GM12878 (cell line): Measurements from ENCODE around the gene FMOD. TPM values are rescaled to one million over a fixed set of nuclear protein-coding genes. Genes with fewer than 3 reads are reported as not detected.

Experiments used
- ATAC-seq: fragments of 200-7000 bp; cut with Tn5 transposase; 3 replicates; pipeline ENCODE4 v1.9.1; 2020; ENCODE audit warnings: mild to moderate bottlenecking, moderate library complexity
- Bru-seq: library from RNA; stranded (reverse); fragments of 400-500 nt; gene quantifications from one replicate; lab custom pipeline; 2021; lab: Mats Ljungman, UMichigan
- BruChase-seq, 2 experiments: library from RNA; stranded (reverse); fragments of 400-500 nt; gene quantifications; one replicate each; lab custom pipeline; 2021; lab: Mats Ljungman, UMichigan
- BruUV-seq: library from RNA; stranded (reverse); fragments of 400-500 nt; replicated peaks from 2 replicates; lab custom pipeline; 2021; lab: Mats Ljungman, UMichigan
- CTCF ChIA-PET: fragments of 300-600 bp; sonication (Branson Sonifier 250); formaldehyde crosslinking; extraction: SDS; loops from one replicate; lab custom pipeline; 2021; ENCODE audit warnings: inconsistent platforms; lab: Yijun Ruan, JAX
- POLR2A ChIA-PET: fragments of 350-600 bp; formaldehyde crosslinking; extraction: SDS; loops from one replicate; lab custom pipeline; 2021; ENCODE audit warnings: inconsistent platforms; lab: Charles Lee
- RAD21 ChIA-PET: fragments of 300-600 bp; sonication (Branson Sonifier 250); formaldehyde crosslinking; loops from one replicate; lab custom pipeline; 2023; ENCODE audit warnings: antibody characterized with exemption; ENCODE audit not compliant: unreplicated experiment; lab: Charles Lee
- SMC1A ChIA-PET: fragments of 300-600 bp; sonication (Branson Sonifier 250); formaldehyde crosslinking; loops from one replicate; lab custom pipeline; 2023; ENCODE audit not compliant: unreplicated experiment, uncharacterized antibody; lab: Charles Lee
- DNase-seq: peaks from one replicate; pipeline ENCODE4 v3.0.0-alpha.2; 2011; ENCODE audit warnings: low read depth, low spot score
- FAIRE-seq: peaks from 3 replicates; lab custom pipeline; 2011; peaks lifted over from hg19 to GRCh38; lab: Jason Lieb, UNC
- H2AFZ ChIP-seq: 2 replicates; pipeline ENCODE4 v1.6.0; 2011; ENCODE audit warnings: low read depth, low read length, control low read depth; ENCODE audit not compliant: control insufficient read depth
- H3K27ac ChIP-seq: 2 replicates; pipeline ENCODE4 v1.5.1; 2011; ENCODE audit warnings: control low read depth; ENCODE audit not compliant: control insufficient read depth, insufficient read depth
- H3K27me3 ChIP-seq, 2 experiments: replicated peaks in 1 of 2; 2 replicates each; pipeline versions ENCODE4 v1.6.0 to v1.6.1; 2011; ENCODE audit warnings: low read length in 1 of 2; ENCODE audit not compliant: control insufficient read depth in 2 of 2, insufficient read depth in 2 of 2
- H3K36me3 ChIP-seq, 2 experiments: 2 replicates each; pipeline ENCODE4 v1.5.1; 2011; ENCODE audit warnings: low read length in 1 of 2; ENCODE audit not compliant: control insufficient read depth in 2 of 2, insufficient read depth in 2 of 2
- H3K4me1 ChIP-seq: 2 replicates; pipeline ENCODE4 v1.6.1; 2011; ENCODE audit warnings: mild to moderate bottlenecking, low read length, moderate library complexity, mixed read lengths; ENCODE audit not compliant: control insufficient read depth, insufficient read depth
- H3K4me2 ChIP-seq: 2 replicates; pipeline ENCODE4 v1.6.0; 2011; ENCODE audit warnings: control low read depth; ENCODE audit not compliant: control insufficient read depth, insufficient read depth
- H3K4me3 ChIP-seq: fragments of 200-600 bp; sonication (generic); 2 replicates; pipeline ENCODE4 v1.5.1; 2016
- H3K79me2 ChIP-seq: 2 replicates; pipeline ENCODE4 v1.6.0; 2011; ENCODE audit warnings: low read length; ENCODE audit not compliant: control insufficient read depth, insufficient read depth
- H3K9ac ChIP-seq: 2 replicates; pipeline ENCODE4 v1.8.0; 2011; ENCODE audit warnings: low read length, control low read depth, mixed read lengths; ENCODE audit not compliant: control insufficient read depth, insufficient read depth
- H3K9me3 ChIP-seq: replicated peaks from 3 replicates; pipeline ENCODE4 v1.5.1; 2011; ENCODE audit warnings: mild to moderate bottlenecking, low read length; ENCODE audit not compliant: control insufficient read depth, insufficient read depth
- H4K20me1 ChIP-seq: 2 replicates; pipeline ENCODE4 v1.6.0; 2011; ENCODE audit not compliant: control insufficient read depth, insufficient read depth
- ASH2L ChIP-seq: fragments of 300-600, 200-600 bp; sonication (generic); IDR thresholded peaks from 2 replicates; pipeline ENCODE4 v1.6.1; 2017; ENCODE audit warnings: low read depth, mild to moderate bottlenecking, borderline replicate concordance
- WGBS: methylation state at CpG from one replicate; pipeline ENCODE4 v1.1.6; 2016; ENCODE audit warnings: low lambda C conversion rate; ENCODE audit not compliant: insufficient replicate concordance, insufficient coverage; ENCODE audit errors: missing lambda C conversion rate; 5-methylcytosine and 5-hydroxymethylcytosine counted together
- in situ Hi-C: fragments of 300-500 bp; cut with MboI; formaldehyde crosslinking; loops from 9 replicates; pipeline ENCODE4 v1.14.3; 2018; ENCODE audit warnings: mixed read lengths
- intact Hi-C: fragments of 100-400 bp; cut with micrococcal nuclease; formaldehyde crosslinking; loops from one replicate; pipeline ENCODE4 v1.14.2; 2022; ENCODE audit not compliant: unreplicated experiment
- long read RNA-seq, 2 experiments: library from polyadenylated mRNA; unstranded; transcript quantifications; one replicate each; pipeline ENCODE4 v2.0.0, GENCODE V29; 2019 to 2020
- polyA minus RNA-seq, 3 experiments: library from RNA; depleted of rRNA, polyadenylated mRNA; stranded (reverse); fragments of >200 nt; gene quantifications; 2 replicates each; pipeline ENCODE4 v1.2.3, GENCODE V29; 2011
- polyA plus RNA-seq, 11 experiments: library from polyadenylated mRNA; depleted of rRNA in 4 of 11; unstranded in 6 of 11; stranded (reverse) in 5 of 11; fragments of >200 nt; fragmentation: Nextera tagmentation in 4 of 11; fragmentation: Illumina TruSeq in 1 of 11; extraction: Ambion mirVana in 4 of 11; extraction: Trizol in 1 of 11; gene quantifications; 1 replicate in 1 of 11; 2 replicates in 10 of 11; pipeline versions ENCODE4 v1.2.1 to v1.2.3, GENCODE V29; 2011 to 2016; ENCODE audit warnings: inconsistent platforms in 2 of 11, missing spikeins in 2 of 11, low read depth in 1 of 11
- total RNA-seq, 4 experiments: library from RNA; depleted of rRNA in 3 of 4; stranded (reverse); fragments of >200 nt in 3 of 4; fragmentation: Illumina TruSeq in 1 of 4; extraction: Trizol in 1 of 4; gene quantifications; 2 replicates each; pipeline versions ENCODE4 v1.2.1 to v1.2.3, GENCODE V29; 2013 to 2021
- TF ChIP-seq, protein P1 (sequence below), 3 experiments: IDR thresholded peaks in 2 of 3; conservative IDR thresholded peaks in 1 of 3; 2 replicates each; pipeline ENCODE4 v1.5.1; 2011; ENCODE audit warnings: low read depth in 3 of 3, low read length in 3 of 3, mild to moderate bottlenecking in 3 of 3, control low read depth in 2 of 3, moderate library complexity in 2 of 3, inconsistent platforms in 1 of 3, mixed read lengths in 1 of 3; ENCODE audit not compliant: control insufficient read depth in 2 of 3, insufficient read depth in 1 of 3; ENCODE audit errors: extremely low read depth in 1 of 3

The FMOD gene
- total RNA-seq (2013; cell fraction: nucleolus; rRNA removed) = 0.17 TPM in 1 of 2 replicates, not detected in the other
- not detected in 2 replicates for total RNA-seq (2014; rRNA removed)
- not detected in 2 replicates for total RNA-seq (2014; rRNA removed; fragmentation: Illumina TruSeq; extraction: Trizol)
- total RNA-seq (2021) = 0.19 and 0.26 TPM in 2 replicates
- polyA plus RNA-seq (2011; ENCODE audit: low read depth) = 0.08 TPM
- 0.11 and 0.27 TPM in 2 replicates for polyA plus RNA-seq (2011; rRNA removed)
- polyA plus RNA-seq (2011; cell fraction: cytosol; rRNA removed) = 0.13 and 0.15 TPM in 2 replicates
- polyA plus RNA-seq (2011; cell fraction: nucleus; rRNA removed) = 0.06 and 0.07 TPM in 2 replicates
- polyA plus RNA-seq (2012) = 0.07 TPM in 1 of 2 replicates, not detected in the other
- 0.03 TPM in 1 of 2 replicates, not detected in the other for polyA plus RNA-seq (2014; fragmentation: Illumina TruSeq; extraction: Trizol)
- polyA plus RNA-seq (2014; fragmentation: Nextera tagmentation; extraction: Ambion mirVana) = not detected
- not detected in 2 replicates for polyA plus RNA-seq (2014; rRNA removed)
- polyA plus RNA-seq (2016; fragmentation: Nextera tagmentation; extraction: Ambion mirVana) = not detected
- polyA minus RNA-seq (2011; rRNA and poly(A)+ RNA removed) = 0.10 TPM in 1 of 2 replicates, not detected in the other
- not detected in 2 replicates for polyA minus RNA-seq (2011; cell fraction: cytosol; rRNA and poly(A)+ RNA removed)
- polyA minus RNA-seq (2011; cell fraction: nucleus; rRNA and poly(A)+ RNA removed) = 0.12 TPM in 1 of 2 replicates, not detected in the other
- percentile 7 among the genes with signal in this experiment for Bru-seq, nascent RNA
- percentile 12 among the genes with signal in this experiment for BruChase-seq, experiment 1, labeled RNA remaining after a 6-hour chase
- BruChase-seq, experiment 2, labeled RNA remaining after a 2-hour chase = percentile 7 among the genes with signal in this experiment
- long read RNA-seq, experiment 1 = 0 reads
- long read RNA-seq, experiment 2 = 0 reads

DNA sequence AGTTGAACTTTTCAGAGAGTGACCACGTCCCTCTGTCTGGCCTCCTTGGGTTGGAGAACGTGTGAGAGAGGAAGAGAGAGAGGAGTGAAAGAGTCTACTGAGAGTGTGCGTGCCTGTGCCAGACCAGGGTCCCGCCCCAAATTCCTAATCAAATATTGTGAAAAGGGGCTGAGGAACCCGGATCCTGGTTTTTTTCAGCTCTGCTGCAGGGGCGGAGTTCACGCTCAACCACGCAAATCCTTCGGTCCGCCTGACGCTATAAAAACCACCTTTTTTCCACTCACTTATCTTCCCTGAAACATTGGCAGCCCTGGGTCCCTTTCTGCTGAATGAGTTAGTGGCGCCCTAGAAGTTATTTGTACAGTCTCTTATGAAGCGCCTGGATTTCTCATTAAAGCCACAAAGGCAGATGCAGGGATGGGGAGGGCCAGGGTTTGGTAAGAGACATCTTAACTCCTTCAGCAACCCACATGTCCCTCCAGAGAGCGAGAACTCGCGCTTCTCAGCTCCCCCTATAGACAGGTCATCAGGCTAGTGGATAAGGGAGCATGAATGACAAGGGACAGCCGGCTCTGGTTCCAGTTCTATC, at the start of gene FMOD:
TSS of gene FMOD (minus strand) at position 86 of the 589 bp plus-strand sequence. CDS start 2,852 bp downstream, outside the sequence.
- no peak for FAIRE-seq
- H3K4me3 ChIP-seq = no peak within 1 kb of the TSS
- POLR2A ChIA-PET = no interaction called here
- no TSS peak for BruUV-seq
- no peaks in the 10 kb centered on the region for H3K79me2 ChIP-seq
- peak; percentile 64 for ATAC-seq
- H4K20me1 ChIP-seq = no peaks in the 10 kb centered on the region
- CTCF ChIA-PET = interaction anchor here (0.6 to 15.0 kb wide), 5 partner anchors 7 to 89 kb away, joined by 3 to 184 read pairs (median 4); no protein-coding TSS in a partner anchor
- no peak within 1 kb of the TSS for H3K4me2 ChIP-seq
- no peak within 1 kb of the TSS for H3K9ac ChIP-seq
- in situ Hi-C loops = no loop called here
- SMC1A ChIA-PET = interaction anchor here (0.7 to 1.8 kb wide), 7 partner anchors 9 to 137 kb away, joined by 3 to 4 read pairs (median 3); no protein-coding TSS in a partner anchor
- DNase-seq = no peak
- TF ChIP-seq ASH2L = no peak
- TF ChIP-seq, protein P1, sequence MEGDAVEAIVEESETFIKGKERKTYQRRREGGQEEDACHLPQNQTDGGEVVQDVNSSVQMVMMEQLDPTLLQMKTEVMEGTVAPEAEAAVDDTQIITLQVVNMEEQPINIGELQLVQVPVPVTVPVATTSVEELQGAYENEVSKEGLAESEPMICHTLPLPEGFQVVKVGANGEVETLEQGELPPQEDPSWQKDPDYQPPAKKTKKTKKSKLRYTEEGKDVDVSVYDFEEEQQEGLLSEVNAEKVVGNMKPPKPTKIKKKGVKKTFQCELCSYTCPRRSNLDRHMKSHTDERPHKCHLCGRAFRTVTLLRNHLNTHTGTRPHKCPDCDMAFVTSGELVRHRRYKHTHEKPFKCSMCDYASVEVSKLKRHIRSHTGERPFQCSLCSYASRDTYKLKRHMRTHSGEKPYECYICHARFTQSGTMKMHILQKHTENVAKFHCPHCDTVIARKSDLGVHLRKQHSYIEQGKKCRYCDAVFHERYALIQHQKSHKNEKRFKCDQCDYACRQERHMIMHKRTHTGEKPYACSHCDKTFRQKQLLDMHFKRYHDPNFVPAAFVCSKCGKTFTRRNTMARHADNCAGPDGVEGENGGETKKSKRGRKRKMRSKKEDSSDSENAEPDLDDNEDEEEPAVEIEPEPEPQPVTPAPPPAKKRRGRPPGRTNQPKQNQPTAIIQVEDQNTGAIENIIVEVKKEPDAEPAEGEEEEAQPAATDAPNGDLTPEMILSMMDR (IDR thresholded peaks at IDR 0.05 in 2 of 3, conservative IDR thresholded peaks at IDR 0.05 in 1 of 3; ENCODE audit: control insufficient read depth in 2 of 3, extremely low read depth in 1 of 3, insufficient read depth in 1 of 3, low read depth in 3 of 3, low read length in 3 of 3) = peak; percentile 5 to 15 (median 12); a peak in 1 of 6 replicates
- peaks cover 0 to 4% of the 10 kb centered on the region in 2 experiments; a peak in 1 of 4 replicates for H3K27me3 ChIP-seq
- no peaks in the 10 kb centered on the region for H3K36me3 ChIP-seq
- H2AFZ ChIP-seq = no peak within 1 kb of the TSS
- intact Hi-C loops = no loop called here
- 8% methylated on average over 15 of the region's 17 CpGs for WGBS
- no peaks in the 10 kb centered on the region for H3K4me1 ChIP-seq
- RAD21 ChIA-PET = interaction anchor here (0.6 kb wide), 1 partner anchor 29 kb away, joined by 3 read pairs; no protein-coding TSS in a partner anchor
- H3K9me3 ChIP-seq = no peaks in the 10 kb centered on the region
- H3K27ac ChIP-seq = no peak within 1 kb of the TSS
